Measurements from ENCODE around the gene STK40.

STK40 gene

DNA sequence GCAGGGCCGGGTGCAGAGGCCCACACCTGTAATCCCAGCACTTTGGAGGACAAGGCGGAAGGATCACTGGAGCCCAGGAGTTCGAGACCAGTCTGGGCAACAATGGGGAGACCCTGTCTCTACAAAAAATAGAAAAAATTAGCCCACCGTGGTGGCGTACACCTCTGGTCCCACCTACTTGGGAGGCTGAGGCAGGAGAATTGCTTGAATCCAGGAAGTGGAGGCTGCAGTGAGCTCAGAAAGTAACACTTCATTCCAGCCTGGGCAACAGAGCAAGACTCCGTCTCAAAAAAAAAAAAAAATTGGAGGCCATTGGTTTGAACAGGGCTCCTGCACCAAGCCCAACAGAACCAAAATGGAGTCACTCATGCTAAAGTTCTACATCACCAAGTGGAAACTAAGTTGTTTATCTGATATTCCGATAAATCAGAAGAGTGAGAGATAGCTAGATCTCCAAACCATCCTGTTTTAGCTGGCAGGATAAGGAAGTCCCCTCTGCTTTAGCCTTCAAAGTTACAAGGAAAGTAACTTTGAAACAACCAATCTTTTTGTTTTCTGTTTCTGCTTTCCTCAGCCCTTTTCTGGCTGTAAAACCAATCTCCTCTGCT is 12.8 kb upstream of the STK40 start:
- peak overlapping the region in 1 of 2 donors; percentile 95 for H3K4me3 ChIP-seq (ENCODE audit: low read depth in 1 of 2, low read length in 2 of 2)
- no peaks in the 10 kb centered on the region for H3K27me3 ChIP-seq (ENCODE audit: control insufficient read depth in 1 of 2, insufficient read depth in 2 of 2, low read length in 2 of 2)
- peaks cover 1 to 7% of the 10 kb centered on the region in 2 donors for H3K36me3 ChIP-seq (ENCODE audit: control insufficient read depth in 1 of 2, insufficient read depth in 2 of 2, low read length in 2 of 2)
- no peak overlapping the region for H3K27ac ChIP-seq (ENCODE audit: low read depth, low read length)
- H3K9me3 ChIP-seq (ENCODE audit: control insufficient read depth in 1 of 2, low read length in 2 of 2): no peaks in the 10 kb centered on the region
- no peak overlapping the region for H3K9ac ChIP-seq (ENCODE audit: low read depth in 1 of 2, low read length in 2 of 2)
- H3K4me1 ChIP-seq (ENCODE audit: control insufficient read depth in 1 of 2, insufficient read depth in 2 of 2, low read length in 2 of 2): peaks cover 8 to 16% of the 10 kb centered on the region in 2 donors

DNA sequence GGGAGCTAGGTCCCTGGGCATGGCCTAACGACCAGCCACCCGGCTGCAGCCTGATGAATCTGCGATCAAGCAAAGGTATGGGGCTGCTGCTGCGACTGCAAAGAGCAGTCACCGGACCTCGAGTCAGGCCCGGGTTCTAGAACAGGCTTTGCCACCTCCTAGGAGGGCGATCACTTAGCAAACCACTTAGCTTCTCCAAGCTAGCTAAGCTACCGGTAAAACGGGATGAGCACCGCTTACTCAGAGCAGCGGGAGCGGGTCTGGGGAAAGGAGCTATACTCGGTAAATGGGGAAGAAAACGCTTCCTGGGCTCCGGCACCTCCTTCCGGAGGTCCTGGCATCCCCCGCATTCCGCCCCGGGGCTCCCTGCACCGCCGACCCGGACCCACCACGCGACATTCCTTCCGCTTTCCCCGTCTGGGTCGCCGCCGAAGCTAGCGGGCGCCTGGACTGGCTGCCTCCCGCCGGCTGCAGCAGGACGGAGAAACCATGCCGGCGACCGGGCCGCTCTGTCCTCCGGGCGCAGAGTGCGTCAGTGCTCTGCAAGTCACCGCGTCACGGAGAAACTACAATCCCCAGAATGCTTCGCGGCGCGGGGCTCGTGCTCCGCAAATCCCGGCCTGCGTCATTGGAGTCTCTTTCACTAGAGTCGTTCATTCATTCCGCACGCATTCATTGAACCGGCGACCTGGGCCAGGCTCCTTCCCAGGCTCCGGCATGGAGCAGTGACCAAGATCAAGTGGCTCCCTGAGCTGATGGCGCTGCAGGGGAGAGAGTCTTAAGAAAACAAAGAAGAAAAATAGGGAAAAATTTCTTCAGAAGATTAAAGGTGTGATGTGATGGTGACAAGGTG is 11.9 kb upstream of the STK40 start, which contains the start of gene LSM10:
Gene LSM10, minus strand, starts transcription at position 531 of the 853 bp plus-strand sequence. CDS start 3,779 bp downstream, outside the sequence.
- no peaks in the 10 kb centered on the region for H3K9me3 ChIP-seq (ENCODE audit: control insufficient read depth in 1 of 2, low read length in 2 of 2)
- peaks cover 8 to 16% of the 10 kb centered on the region in 2 donors for H3K4me1 ChIP-seq (ENCODE audit: control insufficient read depth in 1 of 2, insufficient read depth in 2 of 2, low read length in 2 of 2)
- peak within 1 kb of the TSS; percentile 86 to 92 for H3K9ac ChIP-seq (ENCODE audit: low read depth in 1 of 2, low read length in 2 of 2)
- H3K36me3 ChIP-seq (ENCODE audit: control insufficient read depth in 1 of 2, insufficient read depth in 2 of 2, low read length in 2 of 2): peaks cover 5 to 16% of the 10 kb centered on the region in 2 donors
- H3K27ac ChIP-seq (ENCODE audit: low read depth, low read length): peak within 1 kb of the TSS; percentile 74
- H3K4me3 ChIP-seq (ENCODE audit: low read depth in 1 of 2, low read length in 2 of 2): peak within 1 kb of the TSS; percentile 95 to 97
- H3K27me3 ChIP-seq (ENCODE audit: control insufficient read depth in 1 of 2, insufficient read depth in 2 of 2, low read length in 2 of 2): no peaks in the 10 kb centered on the region

DNA sequence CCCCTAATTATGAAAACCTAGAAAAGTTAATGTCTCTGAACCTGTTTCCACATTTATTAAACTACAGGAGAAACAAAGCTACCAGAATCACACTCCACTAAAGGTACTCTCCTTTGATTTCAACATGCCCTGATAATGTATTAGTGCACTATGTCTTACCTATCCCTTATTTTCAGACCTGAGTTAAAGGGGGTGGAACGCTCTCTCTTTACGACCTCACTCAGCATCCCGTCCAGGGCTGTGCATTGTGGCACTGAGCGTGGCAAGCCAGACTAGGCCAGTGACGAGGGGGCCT is 11.3 kb upstream of the STK40 start:
- Histone ChIP-seq H3K36me3 (ENCODE audit: control insufficient read depth in 1 of 2, insufficient read depth in 2 of 2, low read length in 2 of 2) (peaks cover 5 to 21% of the 10 kb centered on the region in 2 donors), H3K27me3 (ENCODE audit: control insufficient read depth in 1 of 2, insufficient read depth in 2 of 2, low read length in 2 of 2) (no peaks in the 10 kb centered on the region), H3K4me1 (ENCODE audit: control insufficient read depth in 1 of 2, insufficient read depth in 2 of 2, low read length in 2 of 2) (peaks cover 8 to 16% of the 10 kb centered on the region in 2 donors), H3K4me3 (ENCODE audit: low read depth in 1 of 2, low read length in 2 of 2) (peak overlapping the region; percentile 95 to 97), H3K9ac (ENCODE audit: low read depth in 1 of 2, low read length in 2 of 2) (peak overlapping the region; percentile 86 to 92), H3K27ac (ENCODE audit: low read depth, low read length) (peak overlapping the region; percentile 74), H3K9me3 (ENCODE audit: control insufficient read depth in 1 of 2, low read length in 2 of 2) (no peaks in the 10 kb centered on the region)

DNA sequence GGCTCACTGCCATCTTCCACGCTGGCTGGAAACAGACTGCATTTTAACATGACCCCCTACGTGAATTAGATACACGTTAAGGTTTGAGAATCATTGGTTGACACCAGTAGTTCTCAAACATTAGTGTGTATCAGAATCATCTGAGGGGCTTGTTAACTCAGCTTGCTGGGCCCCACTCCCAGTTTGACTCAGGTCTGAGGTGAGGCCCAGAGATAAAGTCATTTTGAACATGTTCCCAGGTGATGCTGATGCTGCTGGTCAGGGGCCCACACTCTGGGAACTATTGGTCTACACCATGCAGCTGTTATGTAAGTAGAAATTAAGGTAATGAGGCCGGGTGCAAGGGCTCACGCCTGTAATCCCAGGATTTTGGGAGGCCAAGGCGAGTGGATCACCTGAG is 10.6 kb upstream of the STK40 start:
- Histone ChIP-seq H3K27ac (ENCODE audit: low read depth, low read length) (no peak overlapping the region), H3K4me3 (ENCODE audit: low read depth in 1 of 2, low read length in 2 of 2) (no peak overlapping the region), H3K36me3 (ENCODE audit: control insufficient read depth in 1 of 2, insufficient read depth in 2 of 2, low read length in 2 of 2) (peaks cover 9 to 26% of the 10 kb centered on the region in 2 donors), H3K9ac (ENCODE audit: low read depth in 1 of 2, low read length in 2 of 2) (no peak overlapping the region), H3K27me3 (ENCODE audit: control insufficient read depth in 1 of 2, insufficient read depth in 2 of 2, low read length in 2 of 2) (no peaks in the 10 kb centered on the region), H3K4me1 (ENCODE audit: control insufficient read depth in 1 of 2, insufficient read depth in 2 of 2, low read length in 2 of 2) (peaks cover 8 to 13% of the 10 kb centered on the region in 2 donors), H3K9me3 (ENCODE audit: control insufficient read depth in 1 of 2, low read length in 2 of 2) (no peaks in the 10 kb centered on the region)

DNA sequence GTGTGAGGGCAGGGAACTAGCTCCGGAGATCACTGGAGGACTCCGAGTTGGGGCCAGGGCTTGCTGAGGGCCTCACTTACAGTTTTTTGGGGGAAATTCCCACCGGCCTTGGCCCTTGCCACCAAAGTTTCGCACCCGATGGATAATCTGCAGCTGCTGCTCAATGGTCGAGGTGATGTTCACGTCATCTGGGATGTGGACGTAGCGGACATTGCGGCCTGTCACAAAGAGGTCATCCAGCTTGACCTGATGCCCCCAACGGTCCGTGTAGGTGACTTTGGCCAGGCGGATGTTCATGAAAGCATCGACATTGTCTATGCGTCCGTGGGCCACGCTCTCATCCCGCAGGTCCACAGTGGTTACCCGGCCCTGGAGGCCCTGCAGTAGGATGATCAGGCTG is 8.0 kb upstream of the STK40 start:
- peaks cover 14 to 39% of the 10 kb centered on the region in 2 donors for H3K36me3 ChIP-seq (ENCODE audit: control insufficient read depth in 1 of 2, insufficient read depth in 2 of 2, low read length in 2 of 2)
- no peak overlapping the region for H3K27ac ChIP-seq (ENCODE audit: low read depth, low read length)
- H3K4me1 ChIP-seq (ENCODE audit: control insufficient read depth in 1 of 2, insufficient read depth in 2 of 2, low read length in 2 of 2): peaks cover 8 to 15% of the 10 kb centered on the region in 2 donors
- no peak overlapping the region for H3K9ac ChIP-seq (ENCODE audit: low read depth in 1 of 2, low read length in 2 of 2)
- H3K4me3 ChIP-seq (ENCODE audit: low read depth in 1 of 2, low read length in 2 of 2): no peak overlapping the region
- H3K9me3 ChIP-seq (ENCODE audit: control insufficient read depth in 1 of 2, low read length in 2 of 2): no peaks in the 10 kb centered on the region
- no peaks in the 10 kb centered on the region for H3K27me3 ChIP-seq (ENCODE audit: control insufficient read depth in 1 of 2, insufficient read depth in 2 of 2, low read length in 2 of 2)

DNA sequence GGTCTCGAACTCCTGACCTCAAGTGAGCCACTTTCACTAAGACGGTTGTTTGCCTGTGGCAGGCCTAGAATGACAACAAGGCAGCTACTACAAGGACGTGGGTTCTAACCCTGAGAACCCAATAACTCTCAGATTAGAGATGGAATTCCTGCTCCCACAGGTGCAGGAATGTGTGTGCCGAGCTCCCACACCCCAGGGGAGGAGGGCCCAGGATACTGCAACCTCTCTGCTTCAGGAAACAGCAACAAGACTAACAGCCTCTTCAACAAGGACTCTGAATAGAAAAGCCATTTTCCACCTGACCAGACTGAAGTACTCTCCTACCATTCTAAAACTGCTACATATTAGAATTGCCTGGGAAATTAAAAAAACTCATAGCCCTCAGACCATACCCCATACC is 7.1 kb upstream of the STK40 start:
- H3K9me3 ChIP-seq (ENCODE audit: control insufficient read depth in 1 of 2, low read length in 2 of 2): no peaks in the 10 kb centered on the region
- H3K27me3 ChIP-seq (ENCODE audit: control insufficient read depth in 1 of 2, insufficient read depth in 2 of 2, low read length in 2 of 2): no peaks in the 10 kb centered on the region

DNA sequence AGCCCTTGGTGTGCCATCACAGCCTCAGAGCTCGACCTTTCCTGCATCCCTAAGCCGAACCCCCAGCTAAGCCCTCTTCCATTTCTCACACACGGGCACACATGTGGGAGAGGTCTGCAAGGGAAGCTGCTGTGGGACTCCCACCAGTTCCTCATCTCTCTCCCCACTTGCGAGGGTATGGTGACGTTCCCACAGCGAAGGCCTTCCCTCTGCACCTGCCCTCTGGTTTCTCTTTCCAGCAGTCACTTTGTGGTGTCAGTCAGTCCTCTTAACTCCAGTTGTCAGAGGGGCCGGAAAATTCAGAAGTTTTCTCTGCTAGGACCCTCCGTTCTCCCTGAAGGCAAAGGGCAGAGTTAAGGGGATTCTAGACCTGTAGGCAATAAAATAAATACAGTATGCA is 5.5 kb upstream of the STK40 start:
- Histone ChIP-seq H3K27me3 (ENCODE audit: control insufficient read depth in 1 of 2, insufficient read depth in 2 of 2, low read length in 2 of 2) (no peaks in the 10 kb centered on the region), H3K9ac (ENCODE audit: low read depth in 1 of 2, low read length in 2 of 2) (no peak overlapping the region), H3K4me1 (ENCODE audit: control insufficient read depth in 1 of 2, insufficient read depth in 2 of 2, low read length in 2 of 2) (peaks cover 18 to 22% of the 10 kb centered on the region in 2 donors), H3K9me3 (ENCODE audit: control insufficient read depth in 1 of 2, low read length in 2 of 2) (no peaks in the 10 kb centered on the region), H3K4me3 (ENCODE audit: low read depth in 1 of 2, low read length in 2 of 2) (no peak overlapping the region), H3K27ac (ENCODE audit: low read depth, low read length) (no peak overlapping the region), H3K36me3 (ENCODE audit: control insufficient read depth in 1 of 2, insufficient read depth in 2 of 2, low read length in 2 of 2) (peaks cover 14 to 39% of the 10 kb centered on the region in 2 donors)

More for the DNA sequence above, 7.1 kb upstream of the STK40 start:
- Histone ChIP-seq H3K9ac (ENCODE audit: low read depth in 1 of 2, low read length in 2 of 2) (no peak overlapping the region), H3K4me3 (ENCODE audit: low read depth in 1 of 2, low read length in 2 of 2) (no peak overlapping the region), H3K36me3 (ENCODE audit: control insufficient read depth in 1 of 2, insufficient read depth in 2 of 2, low read length in 2 of 2) (peaks cover 14 to 39% of the 10 kb centered on the region in 2 donors), H3K4me1 (ENCODE audit: control insufficient read depth in 1 of 2, insufficient read depth in 2 of 2, low read length in 2 of 2) (peaks cover 10 to 14% of the 10 kb centered on the region in 2 donors), H3K27ac (ENCODE audit: low read depth, low read length) (no peak overlapping the region)

DNA sequence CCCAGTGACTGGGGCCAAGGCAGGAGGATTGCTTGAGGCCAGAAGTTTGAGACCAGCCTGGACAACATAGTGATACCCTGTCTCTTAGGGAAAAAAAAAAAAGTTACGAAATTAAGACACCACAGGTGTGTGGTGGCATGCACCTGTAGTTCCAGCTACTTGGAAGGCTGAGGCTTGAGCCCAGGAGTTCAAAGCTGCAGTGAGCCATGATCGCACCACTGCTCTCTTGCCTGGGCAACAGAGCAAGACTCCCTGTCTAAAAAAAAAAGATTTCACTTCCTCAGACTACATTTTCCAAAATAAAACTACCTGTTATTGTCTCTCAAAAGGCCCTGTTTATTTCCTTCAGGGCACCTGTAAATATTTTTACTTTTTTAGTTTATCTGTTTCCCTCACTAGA is 4.7 kb upstream of the STK40 start:
- Histone ChIP-seq H3K36me3 (ENCODE audit: control insufficient read depth in 1 of 2, insufficient read depth in 2 of 2, low read length in 2 of 2) (peaks cover 14 to 39% of the 10 kb centered on the region in 2 donors), H3K27ac (ENCODE audit: low read depth, low read length) (no peak overlapping the region), H3K4me3 (ENCODE audit: low read depth in 1 of 2, low read length in 2 of 2) (no peak overlapping the region), H3K9ac (ENCODE audit: low read depth in 1 of 2, low read length in 2 of 2) (no peak overlapping the region), H3K4me1 (ENCODE audit: control insufficient read depth in 1 of 2, insufficient read depth in 2 of 2, low read length in 2 of 2) (peaks cover 16 to 21% of the 10 kb centered on the region in 2 donors), H3K9me3 (ENCODE audit: control insufficient read depth in 1 of 2, low read length in 2 of 2) (no peaks in the 10 kb centered on the region), H3K27me3 (ENCODE audit: control insufficient read depth in 1 of 2, insufficient read depth in 2 of 2, low read length in 2 of 2) (no peaks in the 10 kb centered on the region)

DNA sequence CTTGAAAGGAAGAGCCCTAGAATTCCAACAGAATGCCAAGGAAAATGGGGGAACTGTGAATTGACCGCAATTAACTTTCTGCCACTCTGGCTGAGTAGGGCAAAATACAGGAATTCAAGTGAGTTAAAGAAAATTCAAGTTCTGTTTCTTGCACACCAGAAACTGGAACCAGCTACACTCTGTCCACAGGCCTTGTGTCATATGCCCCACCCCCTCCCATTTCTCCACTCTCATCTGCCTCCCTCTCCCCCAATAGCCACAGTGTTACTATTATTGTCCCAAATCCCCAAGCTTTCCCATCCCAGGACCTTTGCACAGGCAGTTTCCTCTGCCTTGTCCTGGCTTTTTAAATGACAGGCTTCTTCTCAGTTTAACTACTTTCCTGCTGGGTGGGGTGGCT is 4.3 kb upstream of the STK40 start:
- H3K27ac ChIP-seq (ENCODE audit: low read depth, low read length): no peak overlapping the region
- no peak overlapping the region for H3K4me3 ChIP-seq (ENCODE audit: low read depth in 1 of 2, low read length in 2 of 2)
- peaks cover 14 to 39% of the 10 kb centered on the region in 2 donors for H3K36me3 ChIP-seq (ENCODE audit: control insufficient read depth in 1 of 2, insufficient read depth in 2 of 2, low read length in 2 of 2)
- H3K27me3 ChIP-seq (ENCODE audit: control insufficient read depth in 1 of 2, insufficient read depth in 2 of 2, low read length in 2 of 2): no peaks in the 10 kb centered on the region
- H3K9ac ChIP-seq (ENCODE audit: low read depth in 1 of 2, low read length in 2 of 2): no peak overlapping the region
- peaks cover 16 to 21% of the 10 kb centered on the region in 2 donors for H3K4me1 ChIP-seq (ENCODE audit: control insufficient read depth in 1 of 2, insufficient read depth in 2 of 2, low read length in 2 of 2)
- H3K9me3 ChIP-seq (ENCODE audit: control insufficient read depth in 1 of 2, low read length in 2 of 2): no peaks in the 10 kb centered on the region

DNA sequence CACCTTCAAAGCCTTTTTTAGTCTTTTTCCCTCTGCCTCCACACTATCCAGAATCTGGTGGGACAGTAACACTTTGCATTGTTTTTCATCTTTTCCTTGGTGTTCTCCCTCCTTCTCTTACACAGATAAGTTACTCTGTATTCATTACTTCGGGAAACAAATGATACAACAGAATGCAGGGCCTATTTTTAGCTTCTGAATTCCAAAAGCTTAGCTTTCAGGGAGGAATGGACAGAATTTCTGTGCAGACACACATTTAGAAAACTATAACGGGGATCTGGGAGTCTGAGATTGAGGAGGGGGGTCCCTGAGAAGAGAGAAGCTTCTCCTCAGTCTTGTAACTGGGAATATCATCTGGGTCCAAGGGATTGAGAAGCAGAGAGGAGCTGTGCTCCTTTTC is 3.5 kb upstream of the STK40 start:
- peaks cover 20 to 28% of the 10 kb centered on the region in 2 donors for H3K4me1 ChIP-seq (ENCODE audit: control insufficient read depth in 1 of 2, insufficient read depth in 2 of 2, low read length in 2 of 2)
- H3K36me3 ChIP-seq (ENCODE audit: control insufficient read depth in 1 of 2, insufficient read depth in 2 of 2, low read length in 2 of 2): peaks cover 14 to 39% of the 10 kb centered on the region in 2 donors
- no peaks in the 10 kb centered on the region for H3K9me3 ChIP-seq (ENCODE audit: control insufficient read depth in 1 of 2, low read length in 2 of 2)
- no peak overlapping the region for H3K27ac ChIP-seq (ENCODE audit: low read depth, low read length)
- H3K27me3 ChIP-seq (ENCODE audit: control insufficient read depth in 1 of 2, insufficient read depth in 2 of 2, low read length in 2 of 2): no peaks in the 10 kb centered on the region
- H3K9ac ChIP-seq (ENCODE audit: low read depth in 1 of 2, low read length in 2 of 2): no peak overlapping the region
- H3K4me3 ChIP-seq (ENCODE audit: low read depth in 1 of 2, low read length in 2 of 2): no peak overlapping the region

Data from duodenal mucosa (tissue), 2 donors.